Stimulated activated CD4-positive, alpha-beta T cell treated with anti-CD3 and anti-CD28 coated beads, Interleukin-1b, Interleukin-23, amount 100 ng/mL, for 4 hours (primary cell): ENCODE data around the gene SUV39H1.
"Not testable (repeated sequence)": the region's sequence is repeated elsewhere in the genome, so short reads cannot be mapped to it uniquely, and the experiment has no call there.

Source experiments
- DNase-seq, 2 donors: peaks; one replicate each; pipeline ENCODE4 v3.0.0-alpha.2; 2020; ENCODE audit warnings: low read depth in 2 of 2

Gene SUV39H1, protein sequence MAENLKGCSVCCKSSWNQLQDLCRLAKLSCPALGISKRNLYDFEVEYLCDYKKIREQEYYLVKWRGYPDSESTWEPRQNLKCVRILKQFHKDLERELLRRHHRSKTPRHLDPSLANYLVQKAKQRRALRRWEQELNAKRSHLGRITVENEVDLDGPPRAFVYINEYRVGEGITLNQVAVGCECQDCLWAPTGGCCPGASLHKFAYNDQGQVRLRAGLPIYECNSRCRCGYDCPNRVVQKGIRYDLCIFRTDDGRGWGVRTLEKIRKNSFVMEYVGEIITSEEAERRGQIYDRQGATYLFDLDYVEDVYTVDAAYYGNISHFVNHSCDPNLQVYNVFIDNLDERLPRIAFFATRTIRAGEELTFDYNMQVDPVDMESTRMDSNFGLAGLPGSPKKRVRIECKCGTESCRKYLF

DNA sequence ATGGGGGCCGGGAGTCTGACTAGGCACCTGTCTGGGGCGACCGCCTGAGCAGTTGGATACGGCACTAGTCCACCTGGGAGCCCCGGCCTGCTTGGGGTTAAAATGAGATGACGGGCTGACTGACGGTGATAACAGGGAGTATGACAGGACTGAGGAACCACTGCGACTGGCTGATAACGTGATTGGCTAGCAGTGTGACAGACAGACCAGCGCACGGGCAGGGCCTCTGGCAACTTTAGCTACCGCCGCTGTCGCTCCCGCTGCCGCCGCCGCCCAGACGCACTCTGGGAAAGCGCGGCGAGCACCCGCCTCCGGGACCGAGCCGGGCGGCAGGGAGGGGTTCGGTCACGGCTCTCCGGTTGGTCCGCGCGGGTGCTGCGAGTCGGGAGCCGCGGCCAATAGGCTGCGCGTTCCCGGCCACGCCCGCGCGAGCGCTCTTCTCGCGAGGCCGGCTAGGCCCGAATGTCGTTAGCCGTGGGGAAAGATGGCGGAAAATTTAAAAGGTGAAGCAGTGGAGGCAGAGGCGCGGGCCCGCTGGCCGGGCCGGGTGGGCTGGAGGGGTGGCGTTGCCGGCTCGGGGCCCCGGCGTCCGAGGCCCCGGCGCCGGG, at the start of gene SUV39H1:
TSS of gene SUV39H1 (plus strand) at position 434 of the 608 bp plus-strand sequence. CDS start at position 485, 51 bp downstream.
- peak; percentile 68 to 71 for DNase-seq

DNA sequence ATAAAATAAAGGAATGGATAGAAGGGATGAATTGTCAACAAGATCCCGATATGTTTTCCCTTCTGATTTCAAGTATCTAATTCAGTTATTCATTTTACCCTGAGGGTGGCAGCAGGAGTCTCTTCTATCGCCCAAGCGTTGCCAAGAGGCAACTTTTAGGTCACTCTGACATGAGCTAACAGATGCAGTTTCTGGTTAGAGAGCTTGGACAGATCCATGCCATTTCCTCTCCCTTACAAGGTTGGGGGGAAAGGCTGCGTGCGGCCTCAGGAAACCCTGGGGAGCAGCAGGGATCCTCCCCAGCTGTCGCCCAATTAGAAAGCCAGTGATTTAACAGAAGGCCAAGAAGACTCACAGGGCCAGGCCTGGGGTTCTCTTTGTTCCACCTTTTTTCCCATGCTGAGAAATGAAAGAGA, 48.2 kb upstream of the SUV39H1 start:
- DNase-seq = peak in 1 of 2 donors; percentile 8

DNA sequence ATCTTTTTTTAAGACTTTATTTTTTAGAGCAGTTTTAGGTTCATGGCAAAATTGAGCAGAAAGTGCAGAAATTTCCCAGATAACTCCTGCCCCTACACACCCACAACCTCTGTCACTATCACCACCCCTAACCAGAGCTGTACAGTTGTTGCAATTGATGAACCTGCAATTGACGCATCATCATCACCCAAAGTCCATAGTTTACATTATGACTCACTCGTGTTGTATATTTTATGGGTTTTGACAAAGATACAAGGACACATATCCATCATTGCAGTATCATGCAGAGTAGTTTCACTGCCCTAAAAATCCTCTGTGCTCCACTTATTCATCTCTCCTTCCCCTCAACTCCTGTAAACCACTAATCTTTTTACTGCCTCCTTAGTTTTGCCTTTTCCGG, 47.4 kb upstream of the SUV39H1 start:
- no peak for DNase-seq

DNA sequence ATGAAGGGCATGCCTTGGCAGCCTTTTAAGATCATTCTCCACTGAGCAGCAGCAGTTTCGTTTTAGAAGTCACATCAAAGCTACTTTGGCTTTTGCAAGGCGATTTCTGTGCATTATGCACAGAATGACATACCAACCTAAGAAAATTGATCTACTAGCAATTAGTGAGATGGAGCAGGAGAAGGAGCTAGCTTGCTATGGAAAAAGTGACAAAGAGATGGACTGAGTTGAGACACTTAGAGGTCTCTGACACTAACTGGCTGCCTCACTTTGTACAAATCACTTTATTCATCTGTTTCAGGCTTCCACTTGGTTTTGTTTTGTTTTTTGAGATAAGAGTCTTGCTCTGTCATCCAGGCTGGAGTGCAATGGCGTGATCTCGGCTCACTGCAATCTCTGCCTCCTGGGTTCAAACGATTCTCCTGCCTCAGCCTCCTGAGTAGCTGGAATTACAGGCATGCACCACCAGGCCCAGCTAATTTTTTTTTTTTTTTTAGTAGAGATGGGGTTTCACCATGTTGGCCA, 44.4 kb upstream of the SUV39H1 start:
- DNase-seq = not testable (repeated sequence)

DNA sequence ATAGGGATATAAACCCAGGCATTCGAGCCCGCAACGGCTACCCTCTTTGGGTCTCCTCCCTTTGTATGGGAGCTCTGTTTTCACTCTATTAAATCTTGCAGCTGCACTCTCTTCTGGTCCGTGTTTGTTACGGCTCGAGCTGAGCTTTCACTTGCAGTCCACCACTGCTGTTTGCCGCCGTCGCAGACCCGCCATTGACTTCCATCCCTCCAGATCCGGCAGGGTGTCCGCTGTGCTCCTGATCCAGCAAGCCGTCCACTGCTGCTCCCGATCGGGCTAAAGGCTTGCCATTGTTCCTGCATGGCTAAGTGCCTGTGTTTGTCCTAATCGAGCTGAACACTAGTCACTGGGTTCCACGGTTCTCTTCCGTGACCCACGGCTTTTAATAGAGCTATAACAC, 41.8 kb upstream of the SUV39H1 start:
- DNase-seq = not testable (repeated sequence)

DNA sequence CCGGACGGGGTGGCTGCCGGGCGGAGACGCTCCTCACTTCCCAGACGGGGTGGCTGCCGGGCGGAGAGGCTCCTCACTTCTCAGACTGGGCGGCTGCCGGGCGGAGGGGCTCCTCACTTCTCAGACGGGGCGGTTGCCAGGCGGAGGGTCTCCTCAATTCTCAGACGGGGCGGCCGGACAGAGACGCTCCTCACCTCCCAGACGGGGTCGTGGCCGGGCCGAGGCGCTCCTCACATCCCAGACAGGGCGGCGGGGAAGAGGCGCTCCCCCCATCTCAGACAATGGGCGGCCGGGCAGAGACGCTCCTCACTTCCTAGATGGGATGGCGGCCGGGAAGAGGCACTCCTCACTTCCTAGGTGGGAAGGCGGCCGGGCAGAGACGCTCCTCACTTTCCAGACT, 36.8 kb upstream of the SUV39H1 start:
- DNase-seq = not testable (repeated sequence)

DNA sequence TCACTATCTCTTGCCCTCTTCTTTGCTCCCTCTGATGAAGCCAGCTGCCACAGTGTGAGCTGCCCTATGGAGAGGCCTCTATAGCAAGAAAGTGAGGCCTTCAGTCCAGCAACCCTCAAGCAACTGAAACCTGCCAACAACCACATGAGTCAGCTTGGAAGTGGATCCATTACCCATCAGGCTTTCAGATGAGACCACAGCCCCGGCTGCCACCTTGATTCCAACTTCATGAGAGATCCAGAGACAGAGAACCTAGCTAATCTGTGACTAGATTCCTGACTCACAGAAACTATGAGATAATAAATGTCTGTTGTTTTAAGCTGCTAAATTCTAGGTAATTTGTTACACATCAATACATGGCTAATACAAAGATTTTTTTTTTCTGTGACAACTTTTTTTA, 33.3 kb upstream of the SUV39H1 start:
- DNase-seq = no peak

DNA sequence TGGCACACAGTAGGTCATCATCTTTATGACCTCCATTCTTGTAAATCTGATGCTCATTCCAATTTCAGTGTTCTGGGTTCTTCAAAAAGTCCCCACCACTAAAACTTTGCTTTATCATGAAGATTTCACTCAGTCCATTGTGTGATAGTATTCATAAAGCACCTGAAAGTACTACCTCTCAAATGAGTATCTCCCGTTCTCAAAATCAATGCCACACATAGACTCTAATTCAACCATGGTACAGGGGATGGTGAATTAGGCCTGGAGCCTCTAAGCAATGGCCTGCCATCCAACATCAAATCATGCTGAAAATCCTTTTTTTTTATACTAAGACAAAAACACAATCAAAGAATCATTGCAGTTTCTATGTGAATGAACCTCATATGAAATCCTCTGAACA, 32.4 kb upstream of the SUV39H1 start:
- DNase-seq = no peak

DNA sequence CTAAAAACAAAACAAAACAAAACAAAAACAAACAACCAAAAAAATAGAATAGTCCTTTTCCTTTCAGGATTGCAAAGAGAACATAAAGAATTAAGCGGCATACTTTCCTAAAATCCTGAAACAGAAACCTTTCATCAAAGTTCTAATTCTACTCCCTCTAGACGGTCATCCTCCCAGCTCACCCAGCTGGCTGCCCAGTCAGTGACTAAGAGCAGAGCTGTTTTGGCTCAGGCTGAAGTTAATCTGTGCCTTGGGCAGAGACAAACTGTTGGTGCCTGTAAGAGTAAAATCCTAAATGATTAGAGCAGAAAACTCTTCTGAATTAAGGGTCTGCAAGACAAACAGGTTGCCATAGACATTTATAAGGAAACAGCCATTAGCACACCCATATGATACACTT, 30.5 kb upstream of the SUV39H1 start:
- DNase-seq = no peak

DNA sequence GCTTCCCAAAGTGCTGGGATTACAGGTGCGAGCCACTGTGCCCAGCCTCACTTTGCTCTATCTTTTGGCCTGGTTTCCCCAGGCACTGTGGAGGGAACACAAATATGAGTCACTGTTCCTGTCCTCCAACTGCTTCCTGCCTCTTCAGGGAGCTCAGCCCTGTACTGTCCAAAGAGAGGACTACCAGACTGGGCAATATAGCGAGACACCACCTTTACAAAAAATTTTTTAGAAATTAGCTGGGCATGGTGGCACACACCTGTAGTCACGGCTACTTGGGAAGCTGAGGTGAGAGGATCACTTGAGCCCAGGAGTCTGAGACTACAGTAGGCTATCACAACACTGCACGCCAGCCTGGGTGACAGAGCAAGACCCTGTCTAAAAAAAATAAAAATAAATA, 29.9 kb upstream of the SUV39H1 start:
- DNase-seq = no peak

DNA sequence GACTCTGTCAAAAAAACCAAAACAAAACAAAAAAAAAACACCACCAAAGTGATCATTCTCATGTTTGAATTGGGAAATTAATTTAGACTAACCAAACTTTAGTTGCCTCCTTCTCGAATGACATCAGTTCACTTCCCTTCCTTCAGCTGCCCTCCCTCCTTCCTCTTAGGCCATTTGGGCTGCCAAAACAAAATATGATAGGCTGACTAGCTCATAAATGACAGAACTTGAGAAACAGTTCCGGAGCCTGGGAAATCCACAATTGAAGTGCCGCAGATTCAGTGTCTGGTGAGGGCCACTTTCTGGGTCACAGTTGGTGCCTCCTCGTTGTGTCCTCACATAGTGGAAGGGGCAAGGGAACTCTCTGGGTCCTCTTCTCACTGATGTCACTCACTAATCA, 29.0 kb upstream of the SUV39H1 start:
- no peak for DNase-seq

DNA sequence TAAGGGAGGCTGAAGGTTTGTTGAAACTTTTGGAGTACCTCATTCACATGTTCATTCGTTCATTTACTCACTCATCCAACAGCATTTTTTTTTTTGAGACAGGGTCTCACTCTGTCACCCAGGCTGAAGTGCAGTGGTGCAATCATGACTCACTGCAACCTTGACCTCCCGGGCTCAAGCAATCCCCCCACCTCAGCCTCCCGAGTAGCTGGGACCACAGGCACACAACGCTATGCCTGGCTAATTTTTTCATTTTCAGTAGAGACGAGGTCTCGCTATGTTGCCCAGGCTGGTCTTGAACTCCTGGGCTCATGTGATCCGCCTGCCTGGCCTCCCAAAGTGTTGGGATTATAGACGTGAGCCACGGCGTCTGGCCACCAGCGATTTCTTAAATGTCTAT, 28.3 kb upstream of the SUV39H1 start:
- not testable (repeated sequence) for DNase-seq

DNA sequence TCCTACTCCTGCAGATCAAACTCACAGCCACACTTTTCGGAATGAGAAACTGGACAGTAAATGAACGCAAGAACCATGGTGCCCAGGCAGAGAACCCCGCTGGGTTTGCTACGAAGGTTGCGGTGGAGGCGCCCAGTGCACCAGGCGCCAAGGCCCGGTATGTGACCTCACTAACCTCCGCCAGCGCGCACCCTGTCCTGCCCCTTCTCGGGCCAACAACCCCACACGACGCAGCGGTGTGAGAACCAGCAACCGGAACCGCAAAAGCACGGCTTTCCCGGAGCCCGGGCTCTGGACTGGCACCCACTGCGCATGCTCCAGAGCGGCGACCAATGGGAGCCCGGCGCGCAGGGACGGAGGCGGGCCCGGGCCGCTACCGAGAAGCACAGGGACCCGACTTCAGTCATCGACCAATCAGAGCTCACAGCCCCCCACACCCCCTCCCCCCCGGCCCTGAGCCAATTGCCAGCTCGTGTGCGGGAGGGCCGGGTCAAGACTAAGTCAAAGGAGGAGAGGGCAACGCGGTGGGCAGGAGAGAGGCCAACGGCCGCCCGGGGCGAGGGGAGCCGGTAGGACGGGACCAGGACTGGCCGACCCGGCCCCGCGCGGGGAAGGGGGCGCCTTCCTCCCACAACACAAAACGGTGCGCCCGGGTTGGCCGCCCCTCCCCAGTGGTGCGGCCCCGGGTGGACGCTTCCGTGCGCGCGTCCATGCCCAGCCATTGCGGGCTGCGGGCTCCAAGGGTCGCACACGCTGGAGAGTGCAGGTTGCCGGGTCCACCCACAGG, 20.2 kb upstream of the SUV39H1 start:
- peak; percentile 74 to 82 for DNase-seq

DNA sequence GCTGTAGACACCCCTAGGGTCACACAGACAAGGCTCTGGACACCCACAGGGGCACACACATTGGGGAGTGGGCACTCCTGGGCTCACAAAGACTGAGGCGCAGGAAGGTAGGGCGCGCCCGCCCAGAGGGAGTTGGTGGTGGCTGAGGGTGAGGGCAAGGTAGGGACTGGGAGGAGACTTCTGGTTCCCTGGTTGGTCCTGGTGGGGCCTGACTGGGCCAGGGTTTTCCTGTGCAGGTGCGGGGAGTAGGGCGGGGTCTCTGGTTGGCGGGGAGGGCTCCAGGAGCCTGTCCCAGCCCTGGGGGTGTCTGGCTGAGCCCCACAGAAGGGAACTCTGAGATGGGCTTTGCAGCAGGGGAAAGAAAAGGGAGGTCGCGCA, 19.7 kb upstream of the SUV39H1 start:
- no peak for DNase-seq

DNA sequence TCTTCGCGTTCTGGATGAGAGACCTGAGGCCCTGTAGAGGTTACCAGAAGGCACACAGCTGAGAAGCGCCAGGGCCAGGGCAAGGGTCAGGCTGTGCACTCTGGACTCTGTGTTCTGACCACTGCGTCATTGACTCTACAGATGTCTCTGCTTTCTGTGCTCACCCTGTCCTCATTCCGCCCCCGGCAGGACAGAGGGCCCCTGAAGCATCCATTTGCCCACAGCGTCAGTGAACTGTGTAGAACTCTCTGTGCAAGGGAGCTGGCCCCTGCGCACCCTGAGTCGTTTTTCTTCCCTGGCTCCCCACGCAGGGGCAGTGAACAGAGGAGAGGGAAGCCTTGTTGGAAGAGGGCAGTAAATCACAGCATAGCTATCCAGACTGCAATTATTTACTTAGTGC, 19.0 kb upstream of the SUV39H1 start:
- DNase-seq = no peak

DNA sequence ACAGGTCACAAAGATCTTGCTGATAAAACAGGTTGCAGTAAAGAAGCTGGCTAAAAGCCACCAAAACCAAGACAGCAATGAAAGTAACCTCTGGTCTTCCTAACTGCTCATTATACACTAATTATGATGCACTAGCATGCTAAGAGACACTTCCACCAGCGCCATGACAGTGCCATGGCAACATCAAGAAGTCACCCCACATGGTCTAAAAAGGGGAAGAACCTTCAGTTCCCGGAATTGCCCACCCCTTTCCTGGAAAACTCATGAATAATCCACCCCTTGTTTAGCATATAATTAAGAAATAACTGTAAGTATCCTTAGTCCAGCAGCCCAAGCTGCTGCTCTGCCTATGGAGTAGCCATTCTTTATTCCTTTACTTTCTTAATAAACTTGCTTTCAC, 16.1 kb upstream of the SUV39H1 start:
- DNase-seq = not testable (repeated sequence)

DNA sequence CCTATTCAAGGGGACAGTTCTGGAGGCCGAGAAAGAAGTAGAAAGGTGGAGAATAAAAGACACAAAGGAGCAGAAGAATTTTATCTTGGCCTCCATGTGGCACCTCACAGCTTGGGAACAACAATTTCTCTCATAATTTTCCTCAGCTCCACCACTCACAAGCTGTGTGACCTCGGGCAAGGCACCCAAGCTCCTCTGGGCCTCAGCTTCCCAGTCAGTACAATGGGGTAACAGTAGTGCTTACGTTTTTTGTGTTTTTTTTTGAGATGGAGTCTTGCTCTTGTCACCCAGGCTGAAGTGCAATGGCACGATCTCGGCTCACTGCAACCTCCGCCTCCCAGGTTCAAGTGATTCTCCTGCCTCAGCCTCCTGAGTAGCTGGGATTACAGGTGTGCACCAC, 15.6 kb upstream of the SUV39H1 start:
- DNase-seq = not testable (repeated sequence)

DNA sequence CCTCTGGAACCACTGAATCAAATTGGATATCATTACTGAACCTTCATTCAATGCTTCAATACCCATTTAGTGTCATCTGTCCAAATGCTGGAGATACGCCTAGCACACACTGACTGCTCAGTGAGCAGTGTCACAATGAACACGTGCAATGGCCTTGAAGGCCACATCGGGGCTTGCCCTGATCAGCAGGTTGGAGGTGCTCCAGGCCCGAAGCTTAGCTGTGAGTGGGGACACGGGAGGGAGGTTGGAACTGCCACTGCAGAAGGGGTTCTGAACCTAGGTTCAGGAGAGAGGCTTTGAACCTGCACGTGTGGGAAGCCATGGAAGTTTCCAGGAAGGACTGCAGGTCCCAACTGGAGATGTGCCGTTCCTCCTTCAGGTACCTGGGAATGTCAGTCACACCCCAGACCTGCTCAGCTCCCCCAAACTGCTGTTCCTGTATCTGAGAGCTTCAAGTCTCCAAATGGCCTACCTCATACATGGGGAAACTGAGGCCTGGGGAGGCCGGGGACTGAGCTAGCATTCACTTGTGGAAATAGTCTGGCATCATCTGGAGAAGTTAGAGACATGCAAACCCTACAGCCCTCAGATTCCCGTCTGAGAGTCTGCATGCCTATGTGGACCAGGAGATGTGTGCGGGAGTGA, 14.9 kb upstream of the SUV39H1 start:
- no peak for DNase-seq

DNA sequence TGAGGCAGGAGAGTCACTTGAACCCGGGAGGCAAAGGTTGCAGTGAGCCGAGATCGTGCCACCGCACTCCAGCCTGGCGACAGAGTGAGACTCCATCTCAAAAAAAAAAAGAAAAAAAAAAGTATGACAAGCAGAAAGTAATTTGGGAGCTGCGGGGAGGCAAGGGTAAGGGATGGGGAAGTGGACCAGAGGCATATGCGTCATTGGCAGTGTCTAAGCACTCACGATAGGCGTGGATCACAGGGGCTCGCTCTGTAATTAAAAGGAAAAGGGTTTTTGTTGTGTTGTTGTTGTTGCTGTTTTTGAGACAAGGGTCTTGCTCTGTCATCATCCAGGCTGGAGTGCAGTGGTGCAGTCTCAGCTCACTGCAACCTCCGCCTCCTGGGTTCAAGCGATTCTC, 13.7 kb upstream of the SUV39H1 start:
- not testable (repeated sequence) for DNase-seq

DNA sequence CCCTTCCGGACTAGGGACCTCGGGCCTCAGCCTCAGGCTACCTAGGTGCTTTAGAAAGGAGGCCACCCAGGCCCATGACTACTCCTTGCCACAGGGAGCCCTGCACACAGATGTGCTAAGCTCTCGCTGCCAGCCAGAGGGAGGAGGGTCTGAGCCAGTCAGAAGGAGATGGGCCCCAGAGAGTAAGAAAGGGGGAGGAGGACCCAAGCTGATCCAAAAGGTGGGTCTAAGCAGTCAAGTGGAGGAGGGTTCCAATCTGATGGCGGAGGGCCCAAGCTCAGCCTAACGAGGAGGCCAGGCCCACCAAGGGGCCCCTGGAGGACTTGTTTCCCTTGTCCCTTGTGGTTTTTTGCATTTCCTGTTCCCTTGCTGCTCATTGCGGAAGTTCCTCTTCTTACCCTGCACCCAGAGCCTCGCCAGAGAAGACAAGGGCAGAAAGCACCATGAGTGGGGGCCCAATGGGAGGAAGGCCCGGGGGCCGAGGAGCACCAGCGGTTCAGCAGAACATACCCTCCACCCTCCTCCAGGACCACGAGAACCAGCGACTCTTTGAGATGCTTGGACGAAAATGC, 13.0 kb upstream of the SUV39H1 start, which contains the start of gene WAS:
TSS of gene WAS (plus strand) at position 389 of the 572 bp plus-strand sequence. CDS start at position 444, 55 bp downstream.
- DNase-seq = peak in 1 of 2 donors; percentile 12

DNA sequence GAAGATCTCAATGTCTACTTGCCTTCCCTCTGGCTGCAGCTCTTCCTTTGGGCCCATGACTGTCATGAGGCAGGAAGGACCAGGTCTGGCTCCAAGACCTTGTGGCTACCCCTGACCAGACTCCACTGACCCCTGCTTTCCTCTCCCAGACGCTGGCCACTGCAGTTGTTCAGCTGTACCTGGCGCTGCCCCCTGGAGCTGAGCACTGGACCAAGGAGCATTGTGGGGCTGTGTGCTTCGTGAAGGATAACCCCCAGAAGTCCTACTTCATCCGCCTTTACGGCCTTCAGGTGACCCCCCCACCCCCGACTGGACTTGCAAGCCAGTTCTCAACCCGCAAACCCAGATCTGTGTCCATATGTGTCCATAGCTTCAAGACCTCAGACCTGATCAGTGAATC, 12.4 kb upstream of the SUV39H1 start:
- no peak for DNase-seq
